ENCODE results near the gene VAV3. TPM values are rescaled to one million over a fixed set of nuclear protein-coding genes. Genes with fewer than 3 reads are reported as not detected.

VAV3 gene
- total RNA-seq, 1 donor from 2014 or later: 4.8 TPM

DNA sequence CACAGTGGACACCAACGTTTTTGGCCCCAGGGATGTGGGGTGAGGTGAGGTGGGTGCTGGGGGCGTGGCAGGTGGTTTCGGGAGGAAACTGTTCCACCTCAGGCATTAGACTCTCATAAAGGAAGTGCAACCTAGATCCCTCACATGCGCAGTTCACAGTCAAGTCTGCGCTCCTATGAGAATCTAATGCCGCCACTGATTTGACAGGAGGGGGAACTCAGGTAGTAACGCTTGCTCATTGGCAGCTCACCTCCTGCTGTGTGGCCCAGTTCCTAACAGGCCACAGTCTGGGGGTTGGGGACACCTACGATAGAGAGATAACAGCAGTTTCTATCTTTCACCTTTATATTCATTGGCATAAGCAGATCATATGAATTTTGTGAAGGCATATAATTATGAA lies 347.1 kb downstream of the VAV3 start:
- no peaks in the 10 kb centered on the region for H3K36me3 ChIP-seq (ENCODE audit: control insufficient read depth, insufficient read depth, low read length)
- TF ChIP-seq, protein P1, sequence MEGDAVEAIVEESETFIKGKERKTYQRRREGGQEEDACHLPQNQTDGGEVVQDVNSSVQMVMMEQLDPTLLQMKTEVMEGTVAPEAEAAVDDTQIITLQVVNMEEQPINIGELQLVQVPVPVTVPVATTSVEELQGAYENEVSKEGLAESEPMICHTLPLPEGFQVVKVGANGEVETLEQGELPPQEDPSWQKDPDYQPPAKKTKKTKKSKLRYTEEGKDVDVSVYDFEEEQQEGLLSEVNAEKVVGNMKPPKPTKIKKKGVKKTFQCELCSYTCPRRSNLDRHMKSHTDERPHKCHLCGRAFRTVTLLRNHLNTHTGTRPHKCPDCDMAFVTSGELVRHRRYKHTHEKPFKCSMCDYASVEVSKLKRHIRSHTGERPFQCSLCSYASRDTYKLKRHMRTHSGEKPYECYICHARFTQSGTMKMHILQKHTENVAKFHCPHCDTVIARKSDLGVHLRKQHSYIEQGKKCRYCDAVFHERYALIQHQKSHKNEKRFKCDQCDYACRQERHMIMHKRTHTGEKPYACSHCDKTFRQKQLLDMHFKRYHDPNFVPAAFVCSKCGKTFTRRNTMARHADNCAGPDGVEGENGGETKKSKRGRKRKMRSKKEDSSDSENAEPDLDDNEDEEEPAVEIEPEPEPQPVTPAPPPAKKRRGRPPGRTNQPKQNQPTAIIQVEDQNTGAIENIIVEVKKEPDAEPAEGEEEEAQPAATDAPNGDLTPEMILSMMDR (IDR thresholded peaks at IDR 0.05; ENCODE audit: insufficient read depth, low read length, poor library complexity, severe bottlenecking): no peak

DNA sequence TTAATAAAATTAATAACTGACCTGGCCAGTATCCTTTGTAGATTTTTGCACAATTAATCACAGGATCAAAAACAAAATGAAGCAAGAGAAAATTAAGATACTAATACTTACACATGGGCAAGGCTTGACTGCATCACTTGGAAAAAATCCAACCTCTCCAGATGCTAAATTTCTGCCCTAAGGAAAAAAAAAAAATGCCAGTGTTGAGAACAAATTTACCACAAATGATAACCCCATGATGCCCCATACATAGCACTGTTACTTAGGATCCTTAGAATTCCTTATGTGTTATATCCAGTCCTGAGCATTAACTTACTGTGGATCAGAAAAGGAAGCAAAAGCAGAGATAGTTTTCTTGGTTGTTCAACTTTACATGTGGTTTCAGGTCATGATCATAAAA lies 347.5 kb downstream of the VAV3 start:
- no peaks in the 10 kb centered on the region for H3K36me3 ChIP-seq (ENCODE audit: control insufficient read depth, insufficient read depth, low read length)
- no peak overlapping the region for H3K4me3 ChIP-seq (ENCODE audit: low read depth, low read length)
- no peak for DNase-seq (ENCODE audit: low read depth)
- no peaks in the 10 kb centered on the region for H3K27me3 ChIP-seq (ENCODE audit: control insufficient read depth, insufficient read depth, low read length)
- TF ChIP-seq, protein P1 (IDR thresholded peaks at IDR 0.05; ENCODE audit: insufficient read depth, low read length, poor library complexity, severe bottlenecking): no peak

More for the DNA sequence above, 347.1 kb downstream of the VAV3 start:
- Histone ChIP-seq H3K4me3 (ENCODE audit: low read depth, low read length) (no peak overlapping the region), H3K27me3 (ENCODE audit: control insufficient read depth, insufficient read depth, low read length) (no peaks in the 10 kb centered on the region)
- DNase-seq (ENCODE audit: low read depth): no peak

DNA sequence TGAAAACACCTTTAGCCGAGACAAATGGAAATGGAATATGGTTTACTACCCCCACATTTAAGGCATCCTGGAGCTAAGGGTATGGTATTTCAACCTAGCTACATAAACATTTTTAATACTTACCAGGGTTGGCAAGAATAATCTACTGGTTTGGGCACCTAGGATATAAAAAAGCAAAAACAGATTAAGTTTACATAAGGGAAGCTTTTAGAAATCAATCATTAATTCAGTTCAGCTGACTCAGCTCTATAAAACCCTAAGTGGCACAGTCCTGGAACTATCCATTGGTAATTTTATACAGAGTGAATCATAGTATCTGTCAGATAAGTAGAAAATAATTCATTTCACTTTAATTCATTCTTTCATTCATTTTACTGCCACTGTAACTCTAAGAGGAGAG lies 355.2 kb downstream of the VAV3 start:
- no peaks in the 10 kb centered on the region for H3K36me3 ChIP-seq (ENCODE audit: control insufficient read depth, insufficient read depth, low read length)
- DNase-seq (ENCODE audit: low read depth): no peak
- TF ChIP-seq, protein P1 (IDR thresholded peaks at IDR 0.05; ENCODE audit: insufficient read depth, low read length, poor library complexity, severe bottlenecking): no peak
- H3K27me3 ChIP-seq (ENCODE audit: control insufficient read depth, insufficient read depth, low read length): no peaks in the 10 kb centered on the region
- no peak overlapping the region for H3K4me3 ChIP-seq (ENCODE audit: low read depth, low read length)

DNA sequence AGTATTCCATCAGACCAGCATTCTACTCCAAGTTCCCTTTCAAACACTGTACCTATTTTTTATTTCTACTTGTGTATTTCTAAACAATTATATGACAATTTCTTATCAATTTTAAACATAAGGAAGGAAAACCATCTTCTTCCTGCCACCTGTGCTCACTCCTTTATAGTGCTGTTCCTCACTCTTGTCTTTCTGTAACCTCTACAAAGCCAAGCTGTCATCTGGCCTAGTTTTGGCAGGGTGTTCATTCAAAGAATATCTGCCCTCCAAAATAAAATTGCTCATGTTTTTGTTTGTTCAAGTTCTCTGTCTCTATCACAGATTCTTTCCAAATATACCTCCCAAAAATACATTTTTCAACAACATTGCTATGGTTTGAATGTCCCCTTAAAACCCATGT lies 360.2 kb downstream of the VAV3 start:
- no peak overlapping the region for H3K4me3 ChIP-seq (ENCODE audit: low read depth, low read length)
- TF ChIP-seq, protein P1 (IDR thresholded peaks at IDR 0.05; ENCODE audit: insufficient read depth, low read length, poor library complexity, severe bottlenecking): no peak
- H3K27me3 ChIP-seq (ENCODE audit: control insufficient read depth, insufficient read depth, low read length): no peaks in the 10 kb centered on the region
- no peaks in the 10 kb centered on the region for H3K36me3 ChIP-seq (ENCODE audit: control insufficient read depth, insufficient read depth, low read length)
- no peak for DNase-seq (ENCODE audit: low read depth)

DNA sequence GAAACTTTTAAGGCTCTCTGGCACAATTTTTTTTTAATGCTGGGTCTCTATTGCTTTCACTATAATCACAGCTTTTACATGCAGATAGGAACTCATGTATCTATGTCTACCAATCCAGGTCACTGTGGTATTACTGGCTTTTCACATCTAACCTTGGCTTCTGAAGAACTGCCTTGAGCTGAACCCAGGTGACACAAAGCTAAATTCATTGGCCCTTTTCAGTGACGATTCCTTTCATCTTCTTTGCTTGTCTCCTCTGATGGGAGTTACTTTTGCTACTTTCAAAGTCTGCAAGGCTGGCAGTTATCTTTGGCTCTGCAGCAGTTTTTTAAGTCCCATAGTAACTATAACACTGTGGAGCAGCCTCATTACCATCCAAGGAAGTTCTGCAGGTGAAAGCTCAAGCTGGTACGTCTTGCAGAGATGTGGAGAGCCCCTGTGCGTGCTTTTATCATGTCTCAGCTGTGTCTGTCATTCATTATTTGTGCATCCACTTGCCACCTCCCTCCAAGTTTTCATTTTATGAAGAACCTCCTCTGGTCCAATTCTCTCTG lies 364.3 kb downstream of the VAV3 start:
- H3K27me3 ChIP-seq (ENCODE audit: control insufficient read depth, insufficient read depth, low read length): no peaks in the 10 kb centered on the region
- no peak for DNase-seq (ENCODE audit: low read depth)
- H3K4me3 ChIP-seq (ENCODE audit: low read depth, low read length): no peak overlapping the region
- no peaks in the 10 kb centered on the region for H3K36me3 ChIP-seq (ENCODE audit: control insufficient read depth, insufficient read depth, low read length)
- TF ChIP-seq, protein P1 (IDR thresholded peaks at IDR 0.05; ENCODE audit: insufficient read depth, low read length, poor library complexity, severe bottlenecking): no peak

DNA sequence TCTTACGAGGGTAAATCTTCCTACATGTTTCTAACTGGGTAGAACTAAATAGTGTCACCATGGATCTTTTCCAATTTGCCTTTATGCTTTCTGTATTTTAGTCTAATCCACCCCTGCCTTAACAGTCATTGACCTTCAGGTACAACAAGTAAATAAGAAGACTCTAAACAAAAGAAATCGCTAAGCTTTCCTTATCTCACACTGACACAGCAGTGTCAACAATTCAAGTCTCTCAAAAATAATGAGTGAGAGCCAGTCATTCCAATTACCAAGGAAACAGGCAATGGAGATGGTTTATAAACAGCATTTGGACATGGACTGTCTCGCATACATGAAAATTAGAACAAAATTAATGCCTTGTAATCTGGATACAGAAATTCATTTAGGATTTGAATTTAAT lies 365.8 kb downstream of the VAV3 start:
- TF ChIP-seq, protein P1 (IDR thresholded peaks at IDR 0.05; ENCODE audit: insufficient read depth, low read length, poor library complexity, severe bottlenecking): no peak
- no peak overlapping the region for H3K4me3 ChIP-seq (ENCODE audit: low read depth, low read length)
- no peaks in the 10 kb centered on the region for H3K36me3 ChIP-seq (ENCODE audit: control insufficient read depth, insufficient read depth, low read length)
- no peaks in the 10 kb centered on the region for H3K27me3 ChIP-seq (ENCODE audit: control insufficient read depth, insufficient read depth, low read length)
- DNase-seq (ENCODE audit: low read depth): no peak

All from kidney epithelial cell (primary cell).